ENCODE results near the gene ABI2.

- no peak for TF ChIP-seq POLR2A (IDR thresholded peaks at IDR 0.05)
- no peak for TF ChIP-seq EP300 (IDR thresholded peaks at IDR 0.05)
Measured at GRCh38 chr2:203326356-203326755, 1.8 kb upstream of the ABI2 start.

Data from ovary (tissue), 1 donor.